ENCODE results near the gene MYL9. TPM values are rescaled to one million over a fixed set of nuclear protein-coding genes. Genes with fewer than 3 reads are reported as not detected.

MYL9 gene
- total RNA-seq, 2 donors from 2014 or later = 16.9 to 26.7 TPM

GRCh38 chr20:36593347-36593929, 52.1 kb downstream of the MYL9 start:
- no peak overlapping the region for H3K4me3 ChIP-seq
- H3K4me1 ChIP-seq = no peaks in the 10 kb centered on the region
- WGBS, 2 donors = 83 to 86% methylated on average over 1 to 5 of the region's 5 CpGs
- H3K27me3 ChIP-seq = no peaks in the 10 kb centered on the region
- intact Hi-C loops (cut with DNase I) = loop anchor here (5.0 kb wide), 1 partner anchor 36 kb away; no protein-coding TSS in a partner anchor
- DNase-seq (no peak), ATAC-seq (no peak)
- H3K9me3 ChIP-seq = no peaks in the 10 kb centered on the region
- no peak overlapping the region for H3K27ac ChIP-seq
- H3K36me3 ChIP-seq (replicated peaks in 1 of 2; ENCODE audit: insufficient read depth in 1 of 2, low read depth in 2 of 2) = no peaks in the 10 kb centered on the region
- TF ChIP-seq, protein P1, sequence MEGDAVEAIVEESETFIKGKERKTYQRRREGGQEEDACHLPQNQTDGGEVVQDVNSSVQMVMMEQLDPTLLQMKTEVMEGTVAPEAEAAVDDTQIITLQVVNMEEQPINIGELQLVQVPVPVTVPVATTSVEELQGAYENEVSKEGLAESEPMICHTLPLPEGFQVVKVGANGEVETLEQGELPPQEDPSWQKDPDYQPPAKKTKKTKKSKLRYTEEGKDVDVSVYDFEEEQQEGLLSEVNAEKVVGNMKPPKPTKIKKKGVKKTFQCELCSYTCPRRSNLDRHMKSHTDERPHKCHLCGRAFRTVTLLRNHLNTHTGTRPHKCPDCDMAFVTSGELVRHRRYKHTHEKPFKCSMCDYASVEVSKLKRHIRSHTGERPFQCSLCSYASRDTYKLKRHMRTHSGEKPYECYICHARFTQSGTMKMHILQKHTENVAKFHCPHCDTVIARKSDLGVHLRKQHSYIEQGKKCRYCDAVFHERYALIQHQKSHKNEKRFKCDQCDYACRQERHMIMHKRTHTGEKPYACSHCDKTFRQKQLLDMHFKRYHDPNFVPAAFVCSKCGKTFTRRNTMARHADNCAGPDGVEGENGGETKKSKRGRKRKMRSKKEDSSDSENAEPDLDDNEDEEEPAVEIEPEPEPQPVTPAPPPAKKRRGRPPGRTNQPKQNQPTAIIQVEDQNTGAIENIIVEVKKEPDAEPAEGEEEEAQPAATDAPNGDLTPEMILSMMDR (IDR thresholded peaks at IDR 0.05) = no peak
- no peak for TF ChIP-seq POLR2A (IDR thresholded peaks at IDR 0.05)

GRCh38 chr20:36599912-36600345, 58.6 kb downstream of the MYL9 start:
- intact Hi-C loops (cut with DNase I) = no loop called here
- Histone ChIP-seq H3K9me3 (no peaks in the 10 kb centered on the region), H3K36me3 (replicated peaks in 1 of 2; ENCODE audit: insufficient read depth in 1 of 2, low read depth in 2 of 2) (no peaks in the 10 kb centered on the region), H3K27ac (no peak overlapping the region), H3K27me3 (no peaks in the 10 kb centered on the region), H3K4me3 (no peak overlapping the region), H3K4me1 (peaks cover 2% of the 10 kb centered on the region)
- TF ChIP-seq POLR2A (IDR thresholded peaks at IDR 0.05) = no peak
- no peak for ATAC-seq
- no peak for DNase-seq
- 39 to 55% methylated on average over 5 of the region's 5 CpGs for WGBS, 2 donors

Small RNA genes within 50 kb of the gene (small RNA-seq; reads per million reads assigned to genes)
- gene RF00017 = not detected

Other genes starting within 250 kb of the MYL9 start
- gene DLGAP4, start 235.2 kb upstream of the MYL9 start, total RNA-seq = 10 to 100 TPM; 23.1 to 60.0 TPM
- gene TGIF2, start 32.1 kb downstream of the MYL9 start, total RNA-seq = 10 to 100 TPM; 15.2 to 18.7 TPM
- gene RAB5IF, start 64.3 kb downstream of the MYL9 start, total RNA-seq = 10 to 100 TPM; 27.0 to 42.0 TPM
- 1 to 10 TPM in 1 of 2 donors, not detected in 1; 1.0 TPM for gene SLA2, start 104.7 kb downstream of the MYL9 start, total RNA-seq
- 10 to 100 TPM in 1 of 2 donors, 1 to 10 TPM in 1; 9.2 to 11.9 TPM for gene NDRG3, start 204.6 kb downstream of the MYL9 start, total RNA-seq
- gene DSN1, start 232.2 kb downstream of the MYL9 start, total RNA-seq = 1 to 10 TPM; 1.8 to 5.6 TPM

All from body of pancreas (tissue), 4 donors.